ENCODE data around the gene NDRG2.

Gene NDRG2

GRCh38 chr14:21033133-21033698, 8.4 kb upstream of the NDRG2 start:
- no peak overlapping the region for H3K4me3 ChIP-seq (ENCODE audit: low read depth, low read length)
- TF ChIP-seq POLR2A (IDR thresholded peaks at IDR 0.05; ENCODE audit: extremely low read depth, insufficient read length) (no peak), MAX (IDR thresholded peaks at IDR 0.05; ENCODE audit: low read depth, low read length) (no peak), MYC (IDR thresholded peaks at IDR 0.05; ENCODE audit: low read depth, low read length) (no peak), CTCF (IDR thresholded peaks at IDR 0.05; ENCODE audit: low read depth, low read length) (no peak)
- no peak for DNase-seq (ENCODE audit: low read depth)

DNA sequence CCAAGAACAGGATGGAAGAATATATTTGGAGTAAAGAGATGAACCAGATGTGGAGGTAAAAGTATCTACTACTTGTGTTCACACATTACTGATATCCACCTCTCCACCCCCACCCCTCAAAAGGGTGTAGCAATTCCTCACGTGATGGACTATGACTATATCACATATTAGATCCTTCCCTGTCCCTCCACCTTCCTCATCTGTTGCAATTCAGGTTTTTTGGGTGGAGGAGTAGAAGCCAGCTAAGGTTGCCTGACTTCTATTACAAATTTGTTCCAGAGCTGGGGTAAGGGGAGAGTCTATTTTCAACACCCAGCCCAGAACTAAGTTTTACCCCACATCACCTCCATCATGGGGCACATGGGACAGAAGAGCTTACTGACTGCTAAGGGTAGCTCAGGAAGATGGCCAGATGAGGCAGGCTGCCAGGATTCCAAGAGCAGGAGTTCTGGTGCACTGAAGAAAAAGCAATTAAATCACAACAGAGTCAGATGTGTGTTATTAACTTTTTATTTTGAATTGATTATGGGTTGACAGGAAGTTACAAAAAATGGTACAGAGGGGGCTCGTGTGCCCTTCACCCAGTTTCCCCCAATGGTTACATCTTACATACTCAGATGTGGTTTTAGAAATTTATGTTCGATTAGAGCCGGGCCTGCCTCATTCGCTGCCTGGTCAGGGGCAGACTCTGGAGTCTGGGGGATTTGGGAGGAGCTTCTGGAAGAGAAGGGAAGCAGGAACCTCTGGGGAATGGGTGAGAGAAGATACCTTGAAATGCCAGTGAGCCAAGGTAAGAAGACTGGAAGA, 7.7 kb upstream of the NDRG2 start:
- H3K4me3 ChIP-seq (ENCODE audit: low read depth, low read length), result no peak overlapping the region
- TF ChIP-seq POLR2A (IDR thresholded peaks at IDR 0.05; ENCODE audit: extremely low read depth, insufficient read length) (no peak), MAX (IDR thresholded peaks at IDR 0.05; ENCODE audit: low read depth, low read length) (no peak), CTCF (IDR thresholded peaks at IDR 0.05; ENCODE audit: low read depth, low read length) (no peak)
- no peak for DNase-seq (ENCODE audit: low read depth)

GRCh38 chr14:21030531-21030930, 5.7 kb upstream of the NDRG2 start:
- no peak for DNase-seq (ENCODE audit: low read depth)
- TF ChIP-seq MYC (IDR thresholded peaks at IDR 0.05; ENCODE audit: low read depth, low read length) (no peak), MAX (IDR thresholded peaks at IDR 0.05; ENCODE audit: low read depth, low read length) (no peak)
- H3K4me3 ChIP-seq (ENCODE audit: low read depth, low read length), result no peak overlapping the region

DNA sequence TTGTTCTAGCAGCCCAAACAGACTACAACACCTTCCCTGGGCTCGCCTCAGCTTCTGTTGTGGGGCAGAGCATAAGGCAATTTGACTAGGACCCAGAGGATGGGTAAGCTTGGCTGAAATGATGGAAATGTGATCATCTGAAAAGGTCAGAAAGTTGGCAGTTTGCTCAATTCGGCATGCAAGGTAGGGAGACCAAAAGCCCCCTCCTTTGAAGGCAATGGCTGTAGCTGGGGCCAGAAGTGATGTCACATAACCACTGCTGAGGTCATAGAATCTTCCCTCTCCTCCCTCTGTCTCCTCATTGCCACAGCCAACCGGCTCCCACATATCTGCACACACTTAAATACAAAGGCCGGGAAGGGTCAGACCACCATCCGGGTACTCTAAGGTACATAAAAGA, 5.1 kb upstream of the NDRG2 start, which contains the start of gene TPPP2:
TSS of gene TPPP2 (plus strand) at position 301 of the 400 bp plus-strand sequence. CDS start 365 bp downstream, outside the sequence.
- no peak within 1 kb of the TSS for H3K4me3 ChIP-seq (ENCODE audit: low read depth, low read length)
- no peak for TF ChIP-seq POLR2A (IDR thresholded peaks at IDR 0.05; ENCODE audit: extremely low read depth, insufficient read length)
- TF ChIP-seq MAX (IDR thresholded peaks at IDR 0.05; ENCODE audit: low read depth, low read length), result no peak
- no peak for TF ChIP-seq CTCF (IDR thresholded peaks at IDR 0.05; ENCODE audit: low read depth, low read length)
- TF ChIP-seq MYC (IDR thresholded peaks at IDR 0.05; ENCODE audit: low read depth, low read length), result no peak
- DNase-seq (ENCODE audit: low read depth), result no peak

DNA sequence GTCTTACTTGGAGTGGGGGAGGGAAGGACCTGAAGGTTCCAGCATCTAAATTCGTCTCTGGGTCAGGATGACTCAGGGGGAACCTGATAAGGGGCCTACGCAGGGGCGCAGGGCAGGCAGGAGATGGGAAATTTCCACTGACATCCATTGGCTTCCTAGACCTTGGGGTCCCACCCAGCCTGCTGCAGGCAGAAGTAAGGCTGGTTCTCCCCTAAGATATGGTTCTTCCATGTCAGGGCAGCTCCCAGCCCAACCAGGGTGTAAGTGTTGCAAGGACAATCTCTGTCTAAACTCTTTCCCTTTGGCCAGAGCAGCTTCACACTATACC, 2.1 kb upstream of the NDRG2 start:
- no peak for TF ChIP-seq CTCF (IDR thresholded peaks at IDR 0.05; ENCODE audit: low read depth, low read length)
- no peak for TF ChIP-seq MYC (IDR thresholded peaks at IDR 0.05; ENCODE audit: low read depth, low read length)
- TF ChIP-seq POLR2A (IDR thresholded peaks at IDR 0.05; ENCODE audit: extremely low read depth, insufficient read length), result no peak
- no peak for TF ChIP-seq MAX (IDR thresholded peaks at IDR 0.05; ENCODE audit: low read depth, low read length)
- no peak overlapping the region for H3K4me3 ChIP-seq (ENCODE audit: low read depth, low read length)
- no peak for DNase-seq (ENCODE audit: low read depth)

GRCh38 chr14:21026274-21026987, 1.6 kb upstream of the NDRG2 start:
- H3K4me3 ChIP-seq (ENCODE audit: low read depth, low read length), result no peak overlapping the region
- no peak for TF ChIP-seq CTCF (IDR thresholded peaks at IDR 0.05; ENCODE audit: low read depth, low read length)
- no peak for TF ChIP-seq MYC (IDR thresholded peaks at IDR 0.05; ENCODE audit: low read depth, low read length)
- no peak for TF ChIP-seq POLR2A (IDR thresholded peaks at IDR 0.05; ENCODE audit: extremely low read depth, insufficient read length)
- no peak for TF ChIP-seq MAX (IDR thresholded peaks at IDR 0.05; ENCODE audit: low read depth, low read length)
- DNase-seq (ENCODE audit: low read depth), result no peak
